Neural cell (in vitro differentiated cells): ENCODE data around the gene TNFRSF14.

Experiments used
- EP300 ChIP-seq: fragments of 450-650 bp; conservative IDR thresholded peaks from 2 replicates; pipeline ENCODE4 v1.6.1; 2014; ENCODE audit warnings: antibody characterized with exemption, mild to moderate bottlenecking, moderate library complexity; ENCODE audit not compliant: poor library complexity, severe bottlenecking
- EZH2 ChIP-seq: fragments of 200-600, 300-800 bp; shearing (Covaris generic), sonication (generic); IDR thresholded peaks from 2 replicates; pipeline ENCODE4 v1.6.1; 2014; ENCODE audit warnings: antibody characterized with exemption, low read length, borderline replicate concordance, mild to moderate bottlenecking; ENCODE audit not compliant: insufficient read depth, poor library complexity, severe bottlenecking
- MXI1 ChIP-seq: fragments of 450-650 bp; conservative IDR thresholded peaks from 2 replicates; pipeline ENCODE4 v1.6.1; 2014; ENCODE audit warnings: antibody characterized with exemption, mild to moderate bottlenecking; ENCODE audit not compliant: poor library complexity, severe bottlenecking
- POLR2AphosphoS5 ChIP-seq: IDR thresholded peaks from 2 replicates; pipeline ENCODE4 v1.6.1; 2012
- RAD21 ChIP-seq: fragments of 450-650 bp; conservative IDR thresholded peaks from 2 replicates; pipeline ENCODE4 v1.6.1; 2014; ENCODE audit warnings: antibody characterized with exemption, mild to moderate bottlenecking, moderate library complexity
- SMC3 ChIP-seq: fragments of 450-650 bp; conservative IDR thresholded peaks from 2 replicates; pipeline ENCODE4 v1.6.1; 2014; ENCODE audit warnings: antibody characterized with exemption, mild to moderate bottlenecking, moderate library complexity; ENCODE audit not compliant: poor library complexity
- TAF1 ChIP-seq: IDR thresholded peaks from 2 replicates; pipeline ENCODE4 v1.6.1; 2012; ENCODE audit warnings: low read depth
- TF ChIP-seq, protein P1 (sequence below): fragments of 450-650 bp; IDR thresholded peaks from 2 replicates; pipeline ENCODE4 v1.5.1; 2014; ENCODE audit warnings: antibody characterized with exemption, mild to moderate bottlenecking, moderate library complexity; ENCODE audit not compliant: poor library complexity, severe bottlenecking
- TF ChIP-seq, protein P2 (sequence below): IDR thresholded peaks from 2 replicates; pipeline ENCODE4 v1.6.1; 2012; ENCODE audit warnings: borderline replicate concordance

GRCh38 chr1:2516124-2516523 lies 40.0 kb upstream of the TNFRSF14 start:
- TF ChIP-seq, protein P1, sequence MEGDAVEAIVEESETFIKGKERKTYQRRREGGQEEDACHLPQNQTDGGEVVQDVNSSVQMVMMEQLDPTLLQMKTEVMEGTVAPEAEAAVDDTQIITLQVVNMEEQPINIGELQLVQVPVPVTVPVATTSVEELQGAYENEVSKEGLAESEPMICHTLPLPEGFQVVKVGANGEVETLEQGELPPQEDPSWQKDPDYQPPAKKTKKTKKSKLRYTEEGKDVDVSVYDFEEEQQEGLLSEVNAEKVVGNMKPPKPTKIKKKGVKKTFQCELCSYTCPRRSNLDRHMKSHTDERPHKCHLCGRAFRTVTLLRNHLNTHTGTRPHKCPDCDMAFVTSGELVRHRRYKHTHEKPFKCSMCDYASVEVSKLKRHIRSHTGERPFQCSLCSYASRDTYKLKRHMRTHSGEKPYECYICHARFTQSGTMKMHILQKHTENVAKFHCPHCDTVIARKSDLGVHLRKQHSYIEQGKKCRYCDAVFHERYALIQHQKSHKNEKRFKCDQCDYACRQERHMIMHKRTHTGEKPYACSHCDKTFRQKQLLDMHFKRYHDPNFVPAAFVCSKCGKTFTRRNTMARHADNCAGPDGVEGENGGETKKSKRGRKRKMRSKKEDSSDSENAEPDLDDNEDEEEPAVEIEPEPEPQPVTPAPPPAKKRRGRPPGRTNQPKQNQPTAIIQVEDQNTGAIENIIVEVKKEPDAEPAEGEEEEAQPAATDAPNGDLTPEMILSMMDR: no peak
- TF ChIP-seq POLR2AphosphoS5: no peak
- TF ChIP-seq, protein P2, sequence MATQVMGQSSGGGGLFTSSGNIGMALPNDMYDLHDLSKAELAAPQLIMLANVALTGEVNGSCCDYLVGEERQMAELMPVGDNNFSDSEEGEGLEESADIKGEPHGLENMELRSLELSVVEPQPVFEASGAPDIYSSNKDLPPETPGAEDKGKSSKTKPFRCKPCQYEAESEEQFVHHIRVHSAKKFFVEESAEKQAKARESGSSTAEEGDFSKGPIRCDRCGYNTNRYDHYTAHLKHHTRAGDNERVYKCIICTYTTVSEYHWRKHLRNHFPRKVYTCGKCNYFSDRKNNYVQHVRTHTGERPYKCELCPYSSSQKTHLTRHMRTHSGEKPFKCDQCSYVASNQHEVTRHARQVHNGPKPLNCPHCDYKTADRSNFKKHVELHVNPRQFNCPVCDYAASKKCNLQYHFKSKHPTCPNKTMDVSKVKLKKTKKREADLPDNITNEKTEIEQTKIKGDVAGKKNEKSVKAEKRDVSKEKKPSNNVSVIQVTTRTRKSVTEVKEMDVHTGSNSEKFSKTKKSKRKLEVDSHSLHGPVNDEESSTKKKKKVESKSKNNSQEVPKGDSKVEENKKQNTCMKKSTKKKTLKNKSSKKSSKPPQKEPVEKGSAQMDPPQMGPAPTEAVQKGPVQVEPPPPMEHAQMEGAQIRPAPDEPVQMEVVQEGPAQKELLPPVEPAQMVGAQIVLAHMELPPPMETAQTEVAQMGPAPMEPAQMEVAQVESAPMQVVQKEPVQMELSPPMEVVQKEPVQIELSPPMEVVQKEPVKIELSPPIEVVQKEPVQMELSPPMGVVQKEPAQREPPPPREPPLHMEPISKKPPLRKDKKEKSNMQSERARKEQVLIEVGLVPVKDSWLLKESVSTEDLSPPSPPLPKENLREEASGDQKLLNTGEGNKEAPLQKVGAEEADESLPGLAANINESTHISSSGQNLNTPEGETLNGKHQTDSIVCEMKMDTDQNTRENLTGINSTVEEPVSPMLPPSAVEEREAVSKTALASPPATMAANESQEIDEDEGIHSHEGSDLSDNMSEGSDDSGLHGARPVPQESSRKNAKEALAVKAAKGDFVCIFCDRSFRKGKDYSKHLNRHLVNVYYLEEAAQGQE: no peak
- TF ChIP-seq EP300: no peak
- no peak for TF ChIP-seq RAD21
- TF ChIP-seq MXI1: no peak
- TF ChIP-seq TAF1: no peak
- TF ChIP-seq EZH2: no peak
- TF ChIP-seq SMC3: no peak
